Measurements from ENCODE around the gene ZFAND4.
"Not testable (repeated sequence)": the region's sequence is repeated elsewhere in the genome, so short reads cannot be mapped to it uniquely, and the experiment has no call there.

Gene ZFAND4

DNA sequence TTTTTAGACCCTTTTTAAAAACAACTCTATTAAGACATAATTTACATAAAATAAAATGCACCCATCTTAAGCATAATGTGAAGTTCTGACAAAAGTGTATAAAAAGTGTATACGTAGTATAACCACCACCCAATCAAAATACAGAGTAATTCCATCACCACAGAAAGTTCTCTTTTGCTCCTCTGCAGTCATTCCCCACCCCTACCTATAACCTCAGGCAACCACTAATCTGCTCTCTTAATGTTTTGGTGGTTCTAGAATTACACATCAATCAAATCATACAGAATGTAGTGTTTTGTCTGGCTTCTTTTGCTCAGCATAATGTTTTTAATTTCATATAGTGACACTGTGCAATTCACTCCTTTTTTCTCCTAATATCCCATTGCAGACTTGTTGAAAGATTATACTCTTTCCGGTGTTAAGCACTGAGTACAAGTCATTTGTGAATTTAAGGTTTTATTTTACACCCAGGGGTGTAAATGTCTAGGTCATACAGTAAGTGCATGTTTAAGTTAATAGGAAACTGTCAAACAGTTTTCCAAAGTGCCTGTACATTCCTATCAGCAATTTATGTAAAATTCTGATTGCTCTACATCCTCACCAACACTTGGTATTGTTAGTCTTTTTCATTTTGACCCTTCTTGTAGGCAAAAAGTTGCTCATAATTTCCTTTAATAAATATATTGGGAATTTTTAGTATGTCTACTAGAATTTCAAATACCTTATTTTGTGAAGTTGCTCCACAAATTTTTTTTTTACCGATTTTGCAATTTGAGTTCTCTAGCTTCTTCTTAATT lies 86.3 kb downstream of the ZFAND4 start:
- DNase-seq = no peak

DNA sequence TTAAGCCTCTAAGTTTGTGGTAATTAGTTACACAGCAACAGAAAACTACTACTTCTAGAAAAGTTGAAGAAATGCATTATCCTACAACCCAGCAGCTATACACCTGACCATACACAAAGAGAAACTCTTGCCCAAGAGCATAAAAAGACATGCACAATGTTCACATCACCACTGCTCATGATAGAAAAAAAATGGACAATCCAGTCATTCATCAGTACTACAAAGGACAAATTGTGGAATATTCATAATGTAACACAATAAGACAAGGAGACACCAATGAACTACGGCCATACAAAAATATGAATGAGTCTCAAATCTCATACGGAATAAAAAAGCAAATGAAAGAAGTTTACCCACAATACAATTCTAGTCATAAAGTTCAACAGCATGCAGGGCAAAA lies 87.4 kb downstream of the ZFAND4 start:
- DNase-seq = peak; percentile 20

DNA sequence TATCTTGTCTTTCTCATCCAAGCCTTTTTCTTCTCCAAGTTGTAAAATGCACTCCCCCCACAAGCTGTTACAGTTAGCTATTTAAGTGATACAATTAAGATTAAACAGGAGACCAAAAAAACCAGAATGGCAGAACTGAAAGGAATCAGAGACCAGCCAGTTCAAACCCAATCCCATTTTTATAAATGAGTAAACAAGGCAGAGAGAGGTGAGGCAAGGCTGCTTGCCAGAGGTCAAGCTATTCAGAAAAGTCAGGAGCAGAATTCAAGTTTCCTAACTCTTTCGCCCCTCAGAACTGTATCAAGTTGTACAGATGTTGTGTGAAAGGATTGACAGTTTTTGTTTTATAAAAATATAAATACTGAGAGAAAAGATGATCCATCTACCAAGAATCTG lies 90.2 kb downstream of the ZFAND4 start:
- DNase-seq = no peak

DNA sequence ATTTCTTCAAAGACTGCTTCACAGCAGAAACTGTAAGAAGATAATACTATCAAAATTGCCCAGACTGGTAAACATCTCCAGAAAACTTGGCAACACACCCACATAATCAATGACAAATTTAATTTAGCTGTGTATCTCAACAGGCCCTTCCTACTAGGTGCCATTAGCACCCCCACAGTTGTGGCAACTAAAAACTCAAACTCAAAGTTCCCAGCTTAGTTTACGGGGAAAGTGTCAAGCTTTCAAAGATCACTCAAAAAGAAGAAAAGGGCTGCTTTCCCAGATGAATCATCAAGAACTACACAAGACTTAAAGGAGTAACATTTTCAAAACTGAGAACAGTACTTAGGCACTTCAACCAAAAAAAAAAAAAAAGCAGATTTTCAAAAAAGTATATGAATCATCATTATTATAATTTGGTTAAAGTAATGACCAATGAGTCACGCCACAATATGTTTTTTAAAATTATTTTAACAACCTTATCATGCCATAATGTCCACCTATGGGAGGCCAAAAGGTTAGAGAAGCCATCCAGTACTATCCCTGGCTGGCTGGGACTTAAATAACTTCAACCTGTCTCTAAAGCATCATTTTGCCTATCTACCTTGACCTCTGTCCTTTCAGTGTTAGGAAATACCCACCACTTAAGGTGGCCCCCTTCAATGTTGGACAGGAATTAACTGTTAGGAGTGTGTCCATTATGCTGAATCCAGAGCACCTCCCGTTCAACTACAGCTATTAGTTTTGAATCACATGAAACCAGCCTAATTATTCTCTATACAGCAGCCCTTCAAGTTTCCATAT lies 90.8 kb downstream of the ZFAND4 start:
- no peak for DNase-seq

DNA sequence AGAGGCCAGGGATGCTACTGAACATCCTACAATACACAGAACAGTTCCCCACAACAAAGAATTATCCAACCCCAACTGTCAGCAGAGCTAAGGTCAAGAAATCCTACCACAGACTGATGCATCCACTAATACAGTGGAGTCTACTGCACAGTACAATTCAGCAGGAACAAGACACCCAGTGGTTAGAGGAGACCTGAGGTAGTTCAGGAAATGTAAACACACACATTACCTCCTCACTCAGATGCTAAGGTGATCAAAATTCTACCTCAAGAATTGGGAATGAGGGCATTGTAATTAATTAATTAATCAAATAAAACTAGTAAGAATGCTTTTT lies 91.4 kb downstream of the ZFAND4 start:
- DNase-seq = no peak

DNA sequence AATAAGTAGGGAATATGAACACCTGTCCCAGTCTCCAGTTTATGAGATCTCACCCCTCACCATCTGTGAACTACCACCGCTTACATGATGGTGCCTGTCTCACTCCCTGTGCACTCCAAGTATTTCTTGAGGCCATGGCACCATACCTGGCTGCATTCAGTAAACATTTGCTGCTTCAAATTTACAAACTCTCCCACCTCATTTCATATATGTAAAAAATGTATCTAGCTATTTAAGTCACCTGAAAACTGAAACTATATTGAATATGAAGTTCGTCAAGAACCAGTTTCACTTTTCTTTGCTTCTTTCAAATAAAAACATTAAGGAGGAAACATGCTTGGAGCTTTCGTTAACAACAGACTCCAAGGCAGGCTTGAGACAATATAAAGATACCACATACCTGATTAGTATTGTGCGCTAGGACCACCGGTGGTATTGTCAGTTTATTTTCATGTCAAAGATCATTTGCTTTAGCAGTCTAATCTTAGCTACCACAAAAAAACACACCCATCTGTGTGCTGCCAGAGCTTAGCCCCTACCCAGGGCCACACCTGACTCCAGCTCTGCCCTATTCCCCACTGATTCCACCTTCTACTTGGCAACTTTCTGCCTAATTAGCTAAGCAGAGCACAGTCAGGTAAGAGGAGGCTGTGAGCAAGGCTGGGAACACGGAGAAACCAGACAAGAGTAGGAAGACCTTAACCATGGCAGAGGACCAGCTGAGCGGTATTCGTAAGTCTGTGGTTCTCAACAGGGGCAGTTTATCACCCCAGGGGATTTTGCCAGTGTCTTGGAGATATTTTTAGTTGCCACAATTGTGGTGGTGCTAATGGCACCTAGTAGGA lies 92.0 kb downstream of the ZFAND4 start:
- no peak for DNase-seq

DNA sequence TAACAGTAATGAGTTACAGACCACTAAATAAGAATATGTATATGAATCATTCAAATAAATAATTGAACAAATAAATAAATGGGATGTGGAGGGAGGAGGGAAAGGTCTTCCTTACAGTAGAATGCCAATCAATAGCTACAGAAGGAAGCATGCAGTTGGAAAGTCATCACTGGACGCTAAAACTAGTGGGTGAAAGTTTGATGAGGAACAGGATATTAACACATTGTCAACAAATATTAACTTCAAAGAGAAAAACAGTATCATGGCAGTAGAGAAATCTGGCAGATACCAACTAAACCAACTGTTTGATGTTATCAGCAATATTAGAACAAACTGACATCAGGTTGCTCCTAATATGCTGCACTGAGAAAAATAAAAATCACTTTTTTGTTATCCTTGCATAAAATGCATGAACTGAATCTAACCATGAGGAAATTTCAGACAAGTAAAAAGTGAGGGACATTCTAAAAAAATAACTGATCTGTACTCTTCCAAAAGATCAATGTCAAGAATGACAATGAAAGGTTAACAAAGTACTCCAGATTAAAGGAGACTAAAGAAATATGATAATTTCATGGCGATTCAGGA lies 94.1 kb downstream of the ZFAND4 start:
- DNase-seq = no peak

DNA sequence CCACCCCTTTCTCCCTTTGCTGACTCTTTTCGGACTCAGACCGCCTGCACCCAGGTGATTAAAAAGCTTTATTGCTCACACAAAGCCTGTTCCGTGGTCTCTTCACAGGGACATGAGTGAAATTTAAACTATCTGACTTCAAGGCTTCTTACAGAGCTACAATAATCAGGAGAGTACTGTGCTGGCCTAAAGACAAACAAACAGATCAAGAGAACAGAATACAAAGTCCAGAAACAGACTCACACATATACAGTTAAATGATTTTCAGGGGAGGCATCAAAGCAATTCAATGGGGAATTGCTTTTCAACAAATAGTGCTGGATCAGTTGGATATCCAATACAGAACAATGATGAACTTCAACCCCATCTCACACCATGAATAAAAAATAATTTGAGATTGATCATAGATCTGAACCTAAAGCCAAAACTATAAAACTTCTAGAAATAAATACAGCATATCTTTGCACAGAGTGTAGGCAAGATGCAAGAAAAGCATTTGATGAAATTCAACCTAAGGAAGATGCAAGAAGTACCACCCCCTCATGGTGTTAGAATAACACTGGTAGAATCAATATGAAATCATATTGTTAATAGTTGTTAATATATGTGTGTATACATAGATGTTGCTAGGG lies 96.5 kb downstream of the ZFAND4 start:
- no peak for DNase-seq

DNA sequence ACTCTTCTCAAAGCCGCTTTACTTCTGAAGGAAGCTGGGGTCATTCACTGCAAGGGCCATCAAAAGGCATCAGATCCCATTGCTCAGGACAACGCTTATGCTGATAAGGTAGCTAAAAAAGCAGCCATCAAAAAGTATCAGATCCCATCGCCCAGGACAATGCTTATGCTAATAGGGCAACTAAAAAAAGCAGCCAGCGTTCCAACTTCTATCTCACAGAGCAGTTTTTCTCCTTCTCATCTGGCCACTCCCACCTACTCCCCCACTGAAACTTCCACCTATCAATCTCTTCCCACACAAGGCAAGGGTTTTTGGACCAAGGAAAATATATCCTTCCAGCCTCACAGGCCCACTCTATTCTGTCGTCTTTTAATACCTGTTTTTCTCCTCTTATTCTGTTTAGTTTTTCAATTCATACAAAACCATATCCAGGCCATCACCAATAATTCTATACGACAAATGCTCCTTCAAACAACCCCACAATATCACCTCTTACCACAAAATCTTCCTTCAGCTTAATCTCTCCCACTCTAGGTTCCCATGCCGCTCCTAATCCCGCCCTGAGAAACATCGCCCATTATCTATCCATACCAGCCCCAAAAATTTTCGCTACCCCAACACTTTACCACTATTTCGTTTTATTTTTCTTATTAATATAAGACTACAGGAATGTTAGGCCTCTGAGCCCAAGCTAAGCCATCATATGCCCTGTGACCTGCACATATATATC lies 97.4 kb downstream of the ZFAND4 start:
- not testable (repeated sequence) for DNase-seq

DNA sequence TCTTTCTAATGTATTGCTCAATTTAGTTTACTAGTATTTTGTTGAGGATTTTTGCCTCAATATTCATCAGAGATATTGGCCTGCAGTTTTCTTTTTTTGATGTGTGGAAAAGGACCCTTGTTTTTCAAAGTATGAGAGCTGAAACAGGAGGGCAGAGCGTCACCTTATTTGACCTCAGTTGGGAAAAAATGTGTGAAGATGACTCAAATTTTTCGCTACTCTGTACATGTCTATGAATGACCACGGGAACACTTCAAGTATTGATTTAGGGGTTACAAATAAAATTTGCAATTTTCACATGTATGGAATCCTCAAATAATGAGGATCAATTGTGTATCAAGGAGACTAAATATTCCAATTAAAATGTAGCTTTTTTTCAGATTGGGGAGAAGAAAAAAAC lies 103.1 kb downstream of the ZFAND4 start:
- no peak for DNase-seq

DNA sequence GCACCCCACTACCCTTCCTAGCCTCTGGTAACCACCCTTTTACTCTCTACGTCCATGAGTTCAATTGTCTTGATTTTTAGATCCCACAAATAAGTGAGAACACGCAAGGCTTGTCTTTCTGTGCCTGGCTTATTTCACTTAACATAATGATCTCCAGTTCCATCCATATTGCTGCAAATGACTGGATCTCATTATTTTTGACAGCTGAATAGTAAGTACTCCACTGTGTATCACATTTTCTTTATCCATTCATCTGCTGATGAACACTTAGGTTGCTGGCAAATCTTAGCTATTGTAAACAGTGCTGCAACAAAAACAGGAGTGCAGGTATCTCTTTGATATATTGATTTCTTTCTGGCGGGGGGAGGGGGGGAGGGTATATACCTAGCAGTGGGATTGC lies 106.2 kb downstream of the ZFAND4 start:
- DNase-seq = no peak
